Left lung (tissue), 10 donors: ENCODE data around the gene BICDL1. TPM values are rescaled to one million over a fixed set of nuclear protein-coding genes. Genes with fewer than 3 reads are reported as not detected.

Experiments used
- ATAC-seq: fragments of 200-7000 bp; cut with Tn5 transposase; one replicate; pipeline ENCODE4 v1.9.1; 2020; ENCODE audit warnings: moderate library complexity
- DNase-seq, 4 donors: peaks; one replicate each; pipeline ENCODE4 v3.0.0-alpha.2; 2013 to 2020
- H3K27ac ChIP-seq, 2 donors: fragments of 200-600 bp; sonication (generic) in 1 of 2; one replicate each; pipeline versions ENCODE4 v1.5.0 to v1.8.0; 2020 to 2021
- H3K27me3 ChIP-seq, 2 donors: fragments of 200-600 bp; sonication (generic) in 1 of 2; one replicate each; pipeline versions ENCODE4 v1.5.0 to v1.8.0; 2020 to 2021
- H3K36me3 ChIP-seq, 2 donors: fragments of 200-600 bp; sonication (generic) in 1 of 2; one replicate each; pipeline versions ENCODE4 v1.5.0 to v1.8.0; 2020 to 2021
- H3K4me1 ChIP-seq, 2 donors: fragments of 200-600 bp; one replicate each; pipeline ENCODE4 v1.8.0; 2021
- H3K4me3 ChIP-seq, 2 donors: fragments of 200-600 bp; sonication (generic) in 1 of 2; one replicate each; pipeline versions ENCODE4 v1.5.0 to v1.8.0; 2020 to 2021; ENCODE audit warnings: mild to moderate bottlenecking in 1 of 2
- H3K9me3 ChIP-seq, 2 donors: fragments of 200-600 bp; sonication (generic) in 1 of 2; one replicate each; pipeline versions ENCODE4 v1.5.0 to v1.8.0; 2020 to 2021
- intact Hi-C, 2 donors: fragments of 100-400 bp; cut with DNase I; formaldehyde crosslinking; loops; one replicate each; pipeline versions ENCODE4 v1.11.2 to v1.14.2; 2022
- polyA plus RNA-seq, 6 donors: library from polyadenylated mRNA; unstranded; fragments of 120-200 nt; gene quantifications; one replicate each; pipeline ENCODE4 v1.2.1, GENCODE V29; 2013; ENCODE audit not compliant: insufficient read length in 6 of 6
- total RNA-seq, 2 donors: library from RNA; stranded (reverse); fragmentation: NEBNext Ultra II Directional; extraction: Animal tissue kit (Norgen Biotek cat#: 25700); gene quantifications; one replicate each; pipeline ENCODE4 v1.2.1, GENCODE V29; 2021
- TF ChIP-seq, protein P1 (sequence below), 2 donors: fragments of 200-600 bp; sonication (generic) in 1 of 2; IDR thresholded peaks; one replicate each; pipeline versions ENCODE4 v1.5.0 to v1.8.0; 2021; ENCODE audit warnings: antibody characterized with exemption in 2 of 2
- donor health status: DM: no; HTN: yes; CAD: no.
- donor health status: DM: no; HTN: no; CAD: no.

Gene BICDL1
- total and polyA plus RNA-seq, 8 donors = 1.8 to 12.0 (median 3.3) TPM

DNA sequence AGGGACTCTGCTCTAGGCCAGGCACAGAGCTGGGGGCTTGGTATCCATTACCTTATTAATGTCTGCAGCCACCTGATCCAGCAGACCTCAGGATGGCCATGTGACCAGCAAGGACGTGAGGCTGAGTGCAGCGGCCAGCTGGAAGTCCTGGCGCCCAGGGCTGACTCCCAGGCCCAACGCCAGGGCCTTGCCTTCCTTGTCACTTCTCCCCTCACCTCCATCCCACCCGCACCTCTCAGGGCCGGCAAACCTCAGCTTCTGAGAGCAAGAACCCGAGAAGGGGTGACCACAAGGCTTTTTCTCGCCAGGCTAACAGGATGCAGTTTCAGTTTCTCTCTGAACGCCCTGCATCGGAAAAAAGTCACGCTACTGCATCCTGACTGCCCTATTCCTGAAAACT, 112.1 kb downstream of the BICDL1 start:
- TF ChIP-seq, protein P1, sequence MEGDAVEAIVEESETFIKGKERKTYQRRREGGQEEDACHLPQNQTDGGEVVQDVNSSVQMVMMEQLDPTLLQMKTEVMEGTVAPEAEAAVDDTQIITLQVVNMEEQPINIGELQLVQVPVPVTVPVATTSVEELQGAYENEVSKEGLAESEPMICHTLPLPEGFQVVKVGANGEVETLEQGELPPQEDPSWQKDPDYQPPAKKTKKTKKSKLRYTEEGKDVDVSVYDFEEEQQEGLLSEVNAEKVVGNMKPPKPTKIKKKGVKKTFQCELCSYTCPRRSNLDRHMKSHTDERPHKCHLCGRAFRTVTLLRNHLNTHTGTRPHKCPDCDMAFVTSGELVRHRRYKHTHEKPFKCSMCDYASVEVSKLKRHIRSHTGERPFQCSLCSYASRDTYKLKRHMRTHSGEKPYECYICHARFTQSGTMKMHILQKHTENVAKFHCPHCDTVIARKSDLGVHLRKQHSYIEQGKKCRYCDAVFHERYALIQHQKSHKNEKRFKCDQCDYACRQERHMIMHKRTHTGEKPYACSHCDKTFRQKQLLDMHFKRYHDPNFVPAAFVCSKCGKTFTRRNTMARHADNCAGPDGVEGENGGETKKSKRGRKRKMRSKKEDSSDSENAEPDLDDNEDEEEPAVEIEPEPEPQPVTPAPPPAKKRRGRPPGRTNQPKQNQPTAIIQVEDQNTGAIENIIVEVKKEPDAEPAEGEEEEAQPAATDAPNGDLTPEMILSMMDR (IDR thresholded peaks at IDR 0.05) = no peak
- H3K4me1 ChIP-seq = peaks cover 8 to 26% of the 10 kb centered on the region in 2 donors
- H3K36me3 ChIP-seq = peaks cover 0 to 98% of the 10 kb centered on the region in 2 donors
- DNase-seq (peak in 1 of 4 donors; percentile 53), ATAC-seq (no peak)
- intact Hi-C loops = no loop called here
- H3K9me3 ChIP-seq = no peaks in the 10 kb centered on the region
- no peak overlapping the region for H3K4me3 ChIP-seq
- H3K27me3 ChIP-seq = no peaks in the 10 kb centered on the region
- no peak overlapping the region for H3K27ac ChIP-seq

DNA sequence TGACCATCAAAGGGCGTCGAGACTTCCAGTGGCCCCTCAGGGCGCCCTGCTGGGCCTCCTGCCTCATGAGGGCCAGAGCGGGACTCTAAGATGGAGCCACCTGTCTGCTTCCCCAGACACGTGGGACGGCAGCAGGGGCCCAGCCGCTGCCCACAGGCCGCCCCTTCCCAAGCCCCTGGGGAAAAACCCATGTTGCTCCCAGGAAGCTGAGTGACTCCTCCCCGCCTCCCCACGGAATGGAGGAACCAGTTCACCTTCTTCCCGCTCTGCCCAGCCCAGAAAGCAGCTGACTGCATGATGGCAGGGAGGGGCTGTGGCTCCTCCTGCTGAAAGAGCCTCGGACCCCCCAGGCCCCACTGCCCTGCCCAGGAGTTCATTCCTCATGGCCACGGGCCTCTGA, 112.6 kb downstream of the BICDL1 start:
- no peaks in the 10 kb centered on the region for H3K9me3 ChIP-seq
- ATAC-seq (no peak), DNase-seq (peak in 1 of 4 donors; percentile 59)
- peaks cover 0 to 98% of the 10 kb centered on the region in 2 donors for H3K36me3 ChIP-seq
- TF ChIP-seq, protein P1 (IDR thresholded peaks at IDR 0.05) = no peak
- no peaks in the 10 kb centered on the region for H3K27me3 ChIP-seq
- H3K27ac ChIP-seq = no peak overlapping the region
- no peak overlapping the region for H3K4me3 ChIP-seq
- intact Hi-C loops = no loop called here
- peaks cover 8 to 26% of the 10 kb centered on the region in 2 donors for H3K4me1 ChIP-seq

DNA sequence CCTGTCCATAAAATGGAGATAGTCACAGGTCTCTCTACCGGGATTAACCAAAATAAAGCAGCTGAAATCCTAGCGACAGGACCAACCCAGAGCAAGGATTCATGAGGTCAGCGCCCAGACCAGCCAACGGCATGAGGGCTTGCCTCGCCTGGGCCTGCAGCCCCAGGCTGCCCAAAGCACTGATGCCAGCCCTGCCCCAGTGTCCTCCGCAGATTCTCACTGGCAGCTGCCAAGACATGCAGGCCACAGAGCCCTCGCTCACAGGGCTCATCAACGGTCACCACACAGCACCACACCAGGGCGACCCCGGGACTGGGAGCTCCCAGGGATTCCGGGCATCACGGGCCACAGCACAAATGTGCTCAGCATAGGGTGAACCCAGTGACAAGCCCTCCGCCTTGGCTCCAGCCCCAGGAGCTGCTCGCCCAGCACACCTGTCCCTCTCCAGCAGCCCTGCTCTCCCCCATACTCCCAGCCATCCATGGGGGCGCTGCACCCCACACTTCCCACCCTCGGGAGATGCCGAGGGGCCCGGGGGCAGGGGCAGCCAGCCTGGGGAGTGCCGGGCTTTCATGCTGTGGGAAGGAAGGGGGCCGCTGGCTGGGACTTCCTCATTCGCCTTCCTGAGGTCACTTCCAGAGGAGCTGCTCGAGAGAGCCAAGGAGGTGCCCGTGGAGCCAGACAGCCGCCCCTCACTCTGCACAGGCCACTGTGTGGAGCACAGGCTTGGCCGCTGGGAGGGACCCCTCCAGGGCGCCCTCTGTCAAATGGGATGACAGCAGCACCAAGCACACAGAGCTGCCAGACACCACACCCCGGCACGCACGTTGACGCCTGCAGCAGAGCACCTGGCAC, 113.4 kb downstream of the BICDL1 start:
- no peak for ATAC-seq
- H3K36me3 ChIP-seq = peaks cover 0 to 98% of the 10 kb centered on the region in 2 donors
- H3K4me3 ChIP-seq = no peak overlapping the region
- H3K9me3 ChIP-seq = no peaks in the 10 kb centered on the region
- H3K27me3 ChIP-seq = no peaks in the 10 kb centered on the region
- peak in 1 of 4 donors; percentile 84 for DNase-seq
- H3K4me1 ChIP-seq = peaks cover 8 to 26% of the 10 kb centered on the region in 2 donors
- intact Hi-C loops = no loop called here
- TF ChIP-seq, protein P1 (IDR thresholded peaks at IDR 0.05) = no peak
- no peak overlapping the region for H3K27ac ChIP-seq

DNA sequence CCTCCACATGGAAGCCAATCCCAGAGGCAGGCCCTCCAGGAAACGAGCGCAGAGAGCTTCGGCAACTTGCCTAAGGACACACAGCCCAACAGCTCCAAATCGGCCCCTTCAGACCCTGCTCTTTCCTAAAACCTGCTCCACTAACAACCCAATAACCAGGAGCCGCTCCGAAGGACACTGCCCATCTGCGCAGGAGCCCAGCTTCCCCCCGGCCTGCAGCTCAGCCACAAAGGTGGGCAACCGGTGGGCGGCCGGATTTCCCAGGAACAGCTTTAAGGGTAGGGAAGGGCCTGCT, 114.0 kb downstream of the BICDL1 start:
- peaks cover 8 to 25% of the 10 kb centered on the region in 2 donors for H3K4me1 ChIP-seq
- no peak overlapping the region for H3K27ac ChIP-seq
- DNase-seq = no peak
- intact Hi-C loops = no loop called here
- no peak overlapping the region for H3K4me3 ChIP-seq
- peaks cover 0 to 98% of the 10 kb centered on the region in 2 donors for H3K36me3 ChIP-seq
- no peak for ATAC-seq
- H3K9me3 ChIP-seq = no peaks in the 10 kb centered on the region
- no peaks in the 10 kb centered on the region for H3K27me3 ChIP-seq
- TF ChIP-seq, protein P1 (IDR thresholded peaks at IDR 0.05) = no peak

DNA sequence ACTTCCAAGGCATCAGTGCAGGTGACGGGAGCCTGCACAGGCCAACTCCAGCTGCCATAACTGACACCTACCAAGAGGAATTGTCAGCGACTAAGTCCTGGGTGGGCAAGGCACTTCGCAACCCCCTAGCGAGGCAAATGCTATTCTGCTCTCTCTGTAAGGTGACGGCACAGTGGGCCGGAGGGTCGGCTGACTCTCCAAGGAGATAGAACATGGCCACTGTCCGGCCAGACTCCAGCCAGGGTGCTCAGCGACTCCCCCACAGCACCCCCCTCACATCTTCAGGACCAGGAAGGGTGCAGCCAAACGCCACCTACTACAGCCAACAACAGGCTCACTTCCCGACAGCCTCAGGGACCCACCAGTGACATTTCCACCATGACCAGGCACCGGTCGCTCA, 114.3 kb downstream of the BICDL1 start:
- ATAC-seq (no peak), DNase-seq (peak in 1 of 4 donors; percentile 55)
- TF ChIP-seq, protein P1 (IDR thresholded peaks at IDR 0.05) = no peak
- H3K4me3 ChIP-seq = no peak overlapping the region
- no peaks in the 10 kb centered on the region for H3K9me3 ChIP-seq
- no peak overlapping the region for H3K27ac ChIP-seq
- H3K27me3 ChIP-seq = no peaks in the 10 kb centered on the region
- intact Hi-C loops = no loop called here
- H3K4me1 ChIP-seq = peaks cover 8 to 23% of the 10 kb centered on the region in 2 donors
- H3K36me3 ChIP-seq = peaks cover 0 to 98% of the 10 kb centered on the region in 2 donors
